ENCODE results near the gene RARS1. TPM values are rescaled to one million over a fixed set of nuclear protein-coding genes. Genes with fewer than 3 reads are reported as not detected.

Gene RARS1
- total RNA-seq, 1 donor from 2014 or later, result 87.6 TPM

GRCh38 chr5:168447808-168448207 lies 38.5 kb upstream of the RARS1 start:
- Mint-ChIP-seq H3K27me3 (ENCODE audit: low read depth) (no peaks in the 10 kb centered on the region), H3K9me3 (no peaks in the 10 kb centered on the region), H3K27ac (ENCODE audit: unreplicated experiment) (peak overlapping the region; percentile 99), H3K36me3 (ENCODE audit: low read depth) (peaks cover 6% of the 10 kb centered on the region), H3K4me1 (peaks cover 29% of the 10 kb centered on the region), H3K4me3 (peak overlapping the region; percentile 52)
- DNase-seq (ENCODE audit: low read depth, low spot score), result peak; percentile 33
- TF ChIP-seq CTCF (conservative IDR thresholded peaks at IDR 0.05), result no peak

GRCh38 chr5:168449166-168449565 lies 37.1 kb upstream of the RARS1 start:
- Mint-ChIP-seq H3K27me3 (ENCODE audit: low read depth) (no peaks in the 10 kb centered on the region), H3K4me1 (peaks cover 29% of the 10 kb centered on the region)
- no peak for TF ChIP-seq CTCF (conservative IDR thresholded peaks at IDR 0.05)

GRCh38 chr5:168451565-168451964 lies 34.7 kb upstream of the RARS1 start:
- DNase-seq (ENCODE audit: low read depth, low spot score), result no peak
- no peak overlapping the region for H3K27ac Mint-ChIP-seq (ENCODE audit: unreplicated experiment)
- no peaks in the 10 kb centered on the region for H3K27me3 Mint-ChIP-seq (ENCODE audit: low read depth)
- H3K4me1 Mint-ChIP-seq, result peaks cover 25% of the 10 kb centered on the region
- H3K4me3 Mint-ChIP-seq, result no peak overlapping the region
- no peaks in the 10 kb centered on the region for H3K9me3 Mint-ChIP-seq
- H3K36me3 Mint-ChIP-seq (ENCODE audit: low read depth), result no peaks in the 10 kb centered on the region
- no peak for TF ChIP-seq CTCF (conservative IDR thresholded peaks at IDR 0.05)

More at GRCh38 chr5:168449166-168449565, 37.1 kb upstream of the RARS1 start:
- Mint-ChIP-seq H3K4me3 (no peak overlapping the region), H3K9me3 (no peaks in the 10 kb centered on the region), H3K36me3 (ENCODE audit: low read depth) (peaks cover under 1% of the 10 kb centered on the region), H3K27ac (ENCODE audit: unreplicated experiment) (no peak overlapping the region)
- DNase-seq (ENCODE audit: low read depth, low spot score), result no peak

- Mint-ChIP-seq H3K9me3 (peaks cover 4% of the 10 kb centered on the region), H3K4me3 (no peak overlapping the region), H3K27me3 (ENCODE audit: low read depth) (no peaks in the 10 kb centered on the region), H3K4me1 (peaks cover 9% of the 10 kb centered on the region), H3K27ac (ENCODE audit: unreplicated experiment) (no peak overlapping the region), H3K36me3 (ENCODE audit: low read depth) (peaks cover 16% of the 10 kb centered on the region)
- DNase-seq (ENCODE audit: low read depth, low spot score), result no peak
- TF ChIP-seq CTCF (conservative IDR thresholded peaks at IDR 0.05), result no peak
These were observed 31.1 kb upstream of the RARS1 start for GRCh38 chr5:168455201-168455600.

GRCh38 chr5:168457542-168457941 lies 28.7 kb upstream of the RARS1 start:
- Mint-ChIP-seq H3K4me1 (peaks cover 14% of the 10 kb centered on the region), H3K9me3 (peaks cover 4% of the 10 kb centered on the region), H3K4me3 (no peak overlapping the region), H3K27ac (ENCODE audit: unreplicated experiment) (no peak overlapping the region), H3K36me3 (ENCODE audit: low read depth) (peaks cover 16% of the 10 kb centered on the region), H3K27me3 (ENCODE audit: low read depth) (no peaks in the 10 kb centered on the region)
- no peak for TF ChIP-seq CTCF (conservative IDR thresholded peaks at IDR 0.05)
- DNase-seq (ENCODE audit: low read depth, low spot score), result no peak

GRCh38 chr5:168460606-168461005 lies 25.7 kb upstream of the RARS1 start:
- DNase-seq (ENCODE audit: low read depth, low spot score), result no peak
- H3K27me3 Mint-ChIP-seq (ENCODE audit: low read depth), result no peaks in the 10 kb centered on the region
- H3K4me3 Mint-ChIP-seq, result no peak overlapping the region
- H3K27ac Mint-ChIP-seq (ENCODE audit: unreplicated experiment), result no peak overlapping the region
- H3K36me3 Mint-ChIP-seq (ENCODE audit: low read depth), result peaks cover 16% of the 10 kb centered on the region
- H3K4me1 Mint-ChIP-seq, result peaks cover 14% of the 10 kb centered on the region
- H3K9me3 Mint-ChIP-seq, result peaks cover 4% of the 10 kb centered on the region
- TF ChIP-seq CTCF (conservative IDR thresholded peaks at IDR 0.05), result no peak
